ENCODE measurements around the gene SV2A. TPM values are rescaled to one million over a fixed set of nuclear protein-coding genes. Genes with fewer than 3 reads are reported as not detected.
"Not testable (repeated sequence)": the region's sequence is repeated elsewhere in the genome, so short reads cannot be mapped to it uniquely, and the experiment has no call there.

The SV2A gene
- total RNA-seq: 0.83 TPM
- long read RNA-seq: 0 reads

DNA sequence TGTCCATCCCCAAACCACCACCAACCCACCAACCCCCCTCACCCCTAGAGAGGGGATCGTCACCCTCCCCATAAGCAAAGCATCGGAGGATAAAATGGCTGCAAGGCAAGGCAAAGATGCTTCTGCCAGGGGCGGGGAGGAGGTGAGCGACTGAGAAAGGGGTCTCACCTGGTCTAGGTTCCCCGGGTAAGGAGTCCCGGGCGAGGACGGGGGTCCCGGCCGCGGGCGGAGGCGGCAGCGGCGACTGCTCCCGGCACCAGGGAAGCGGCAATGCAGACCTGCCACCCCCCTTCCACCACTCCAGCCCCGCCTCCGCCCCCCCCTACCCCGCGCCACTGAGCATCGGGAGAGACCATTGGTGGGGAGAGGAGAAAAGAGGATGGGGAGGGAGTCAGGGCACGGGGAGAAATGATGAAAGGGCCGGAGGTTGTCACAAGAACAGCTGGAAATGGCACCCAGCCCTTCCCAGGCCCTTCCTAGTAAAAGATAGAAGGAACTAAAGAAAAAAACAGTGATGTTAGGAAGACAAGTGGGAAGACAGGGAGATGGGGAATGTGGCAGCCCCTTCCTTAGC, at the start of gene SV2A:
Gene SV2A (minus strand): TSS at position 274 of the 574 bp plus-strand sequence. CDS start 4,004 bp downstream, outside the sequence.
- no peak for DNase-seq (ENCODE audit: low spot score)
- intact Hi-C loops (cut with DNase I): no loop called here

GRCh38 chr1:149967041-149967440, 49.4 kb upstream of the SV2A start:
- no peak for DNase-seq (ENCODE audit: low spot score)
- intact Hi-C loops (cut with DNase I): no loop called here

DNA sequence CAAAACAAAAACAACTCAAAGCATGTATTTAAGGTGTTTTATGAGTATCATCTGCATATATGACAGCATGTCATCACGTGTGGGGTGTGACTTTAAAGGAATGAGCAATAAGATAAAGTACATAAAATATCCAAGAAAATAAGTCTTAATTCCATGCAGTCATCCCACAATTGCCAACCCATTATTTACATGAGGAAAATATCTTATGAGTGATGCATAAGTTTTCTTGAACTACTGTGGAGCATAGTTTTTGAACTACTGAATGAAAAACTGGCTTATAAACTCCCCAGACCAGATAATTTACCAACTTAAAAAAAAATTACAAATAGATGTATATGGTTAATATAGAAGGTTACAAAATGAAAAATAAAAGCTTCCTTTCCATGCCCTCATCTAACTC, 48.8 kb upstream of the SV2A start:
- intact Hi-C loops (cut with DNase I): no loop called here
- DNase-seq (ENCODE audit: low spot score): no peak

DNA sequence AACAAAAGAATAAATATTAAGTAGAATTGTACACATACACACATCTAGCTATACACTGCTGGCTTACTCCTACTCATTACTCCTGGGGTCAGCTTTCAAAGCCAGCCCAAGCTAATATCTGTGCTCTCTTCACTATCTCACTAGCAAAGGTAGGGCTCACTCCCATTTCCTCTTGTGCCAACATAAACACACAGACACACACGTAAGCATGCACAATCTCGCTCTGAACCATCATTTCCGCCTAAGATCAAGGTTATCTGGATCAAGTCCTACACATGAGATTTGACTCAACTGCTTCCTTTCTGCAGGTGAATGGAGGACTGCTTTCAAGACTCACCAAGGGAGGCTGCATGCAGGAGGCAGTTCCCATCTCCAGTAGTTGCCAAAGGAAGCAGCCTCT, 47.8 kb upstream of the SV2A start:
- DNase-seq (ENCODE audit: low spot score): no peak
- intact Hi-C loops (cut with DNase I): no loop called here

GRCh38 chr1:149963358-149963757, 45.7 kb upstream of the SV2A start:
- intact Hi-C loops (cut with DNase I): loop anchor here (2.0 to 5.0 kb wide), 4 partner anchors 49 to 224 kb away; partner anchors contain the start of genes OTUD7B and VPS45
- DNase-seq (ENCODE audit: low spot score): no peak

DNA sequence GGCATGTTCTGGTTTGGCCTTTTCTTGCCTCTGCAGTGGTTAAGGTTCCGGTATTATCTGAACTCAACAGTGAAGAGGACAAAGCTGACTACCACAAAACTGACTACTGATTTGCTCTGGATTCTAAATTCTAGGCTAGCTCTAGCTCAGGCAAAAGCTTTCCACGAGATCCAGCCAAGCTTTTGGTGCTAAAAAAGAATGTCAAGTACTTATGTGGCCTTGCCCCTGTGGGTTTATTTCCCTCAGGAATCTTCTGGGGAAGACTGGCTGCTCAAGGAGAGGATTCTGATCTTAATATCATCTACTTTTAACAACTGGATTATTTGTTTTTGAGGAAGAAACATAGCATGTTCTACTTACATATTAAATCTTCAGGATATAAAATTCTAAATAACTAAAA, 45.1 kb upstream of the SV2A start:
- intact Hi-C loops (cut with DNase I): loop anchor here (1.0 to 5.0 kb wide), 5 partner anchors 50 to 225 kb away; partner anchors contain the start of genes OTUD7B and VPS45

GRCh38 chr1:149962039-149962647, 44.5 kb upstream of the SV2A start:
- DNase-seq (ENCODE audit: low spot score): no peak
- intact Hi-C loops (cut with DNase I): loop anchor here (1.0 to 5.0 kb wide), 5 partner anchors 50 to 225 kb away; partner anchors contain the start of genes OTUD7B and VPS45

More for the DNA sequence above, 45.1 kb upstream of the SV2A start:
- DNase-seq (ENCODE audit: low spot score): no peak

GRCh38 chr1:149957548-149957947, 39.9 kb upstream of the SV2A start:
- DNase-seq (ENCODE audit: low spot score); intact Hi-C loops (cut with DNase I): not testable (repeated sequence)

DNA sequence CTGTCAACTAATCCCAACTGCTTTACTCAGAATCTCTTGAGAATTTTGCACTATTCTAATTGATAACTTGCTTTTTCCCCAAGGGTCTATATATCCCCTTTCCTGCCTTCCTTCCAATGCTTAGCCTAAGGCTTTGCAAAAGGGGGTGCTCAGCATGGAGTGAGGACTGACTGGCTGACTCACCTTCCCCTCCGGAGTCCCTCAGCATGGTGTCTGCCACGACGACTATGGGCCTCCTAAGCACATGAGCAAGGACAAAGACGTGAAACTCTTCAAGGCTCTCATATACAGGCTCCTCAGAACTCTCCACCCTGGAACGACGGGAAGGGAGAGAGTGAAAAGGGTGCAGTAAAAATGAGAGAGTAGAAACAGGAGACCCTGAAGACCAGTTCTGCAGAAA, 32.3 kb upstream of the SV2A start:
- DNase-seq (ENCODE audit: low spot score): no peak
- intact Hi-C loops (cut with DNase I): no loop called here

DNA sequence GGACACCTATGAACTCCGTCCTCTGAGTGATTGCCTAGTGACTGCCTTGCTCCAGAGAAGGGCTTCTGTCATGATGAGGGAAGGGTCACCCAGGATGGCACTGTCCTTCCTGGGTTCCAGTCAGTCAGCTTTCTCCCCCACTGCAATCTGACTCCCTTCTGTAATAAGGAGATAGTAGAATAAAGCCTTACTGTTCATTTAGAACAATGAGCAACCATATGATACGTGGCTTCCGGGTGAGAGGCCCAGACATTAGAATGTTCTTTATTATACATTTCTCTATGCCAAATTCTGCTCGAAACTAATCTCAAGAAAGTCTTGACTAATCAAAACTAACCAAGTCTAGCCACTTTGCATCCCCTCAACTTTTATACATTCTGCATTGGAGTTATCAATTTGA, 27.6 kb upstream of the SV2A start:
- no peak for DNase-seq (ENCODE audit: low spot score)
- intact Hi-C loops (cut with DNase I): no loop called here

DNA sequence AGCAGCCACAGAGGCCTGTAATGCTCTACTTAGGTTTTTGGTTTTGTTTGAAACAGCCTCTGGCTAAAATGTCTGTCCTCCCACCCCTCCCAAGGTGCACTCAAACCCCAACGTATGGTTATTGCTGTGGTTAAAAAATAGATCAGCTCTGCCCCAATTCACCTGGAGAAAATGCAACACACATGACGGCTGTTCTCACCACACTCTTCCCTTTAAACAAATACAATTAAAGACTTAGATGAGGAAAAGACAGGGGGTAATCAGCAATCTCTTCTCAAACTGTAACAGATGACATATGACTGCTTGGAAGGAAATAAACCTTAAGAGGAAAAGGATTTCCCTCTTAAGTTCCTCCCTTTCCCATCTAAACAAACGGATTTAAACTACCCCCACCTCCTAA, 25.2 kb upstream of the SV2A start:
- no peak for DNase-seq (ENCODE audit: low spot score)
- intact Hi-C loops (cut with DNase I): no loop called here

- intact Hi-C loops (cut with DNase I): no loop called here
- no peak for DNase-seq (ENCODE audit: low spot score)
Measured at GRCh38 chr1:149942207-149942606, 24.6 kb upstream of the SV2A start.

DNA sequence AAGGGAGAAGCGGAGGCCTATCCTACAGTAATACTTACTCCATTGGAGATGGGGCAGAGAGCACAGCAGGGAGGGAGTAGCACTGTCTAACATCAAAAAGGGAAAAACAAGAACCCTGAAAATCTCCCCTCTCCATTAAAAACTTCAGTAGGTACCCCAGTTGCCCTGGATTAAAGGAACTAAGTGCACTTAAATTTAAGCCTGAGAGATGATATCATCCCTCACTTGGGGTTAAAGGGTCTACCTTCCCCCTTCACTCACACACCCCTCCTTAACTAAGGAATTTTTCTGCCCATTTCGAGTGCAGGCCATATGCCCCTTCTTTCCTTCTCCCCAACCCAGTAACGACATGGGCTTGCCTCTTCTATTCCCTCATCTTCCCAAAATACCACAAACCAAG, 22.8 kb upstream of the SV2A start:
- DNase-seq (ENCODE audit: low spot score): no peak
- intact Hi-C loops (cut with DNase I): no loop called here

GRCh38 chr1:149938668-149939003, 21.0 kb upstream of the SV2A start:
- DNase-seq (ENCODE audit: low spot score): not testable (repeated sequence)
- intact Hi-C loops (cut with DNase I): loop anchor here (1.0 kb wide), 1 partner anchor 50 kb away; no protein-coding TSS in a partner anchor

GRCh38 chr1:149937759-149938158, 20.1 kb upstream of the SV2A start:
- DNase-seq (ENCODE audit: low spot score): no peak
- intact Hi-C loops (cut with DNase I): no loop called here

DNA sequence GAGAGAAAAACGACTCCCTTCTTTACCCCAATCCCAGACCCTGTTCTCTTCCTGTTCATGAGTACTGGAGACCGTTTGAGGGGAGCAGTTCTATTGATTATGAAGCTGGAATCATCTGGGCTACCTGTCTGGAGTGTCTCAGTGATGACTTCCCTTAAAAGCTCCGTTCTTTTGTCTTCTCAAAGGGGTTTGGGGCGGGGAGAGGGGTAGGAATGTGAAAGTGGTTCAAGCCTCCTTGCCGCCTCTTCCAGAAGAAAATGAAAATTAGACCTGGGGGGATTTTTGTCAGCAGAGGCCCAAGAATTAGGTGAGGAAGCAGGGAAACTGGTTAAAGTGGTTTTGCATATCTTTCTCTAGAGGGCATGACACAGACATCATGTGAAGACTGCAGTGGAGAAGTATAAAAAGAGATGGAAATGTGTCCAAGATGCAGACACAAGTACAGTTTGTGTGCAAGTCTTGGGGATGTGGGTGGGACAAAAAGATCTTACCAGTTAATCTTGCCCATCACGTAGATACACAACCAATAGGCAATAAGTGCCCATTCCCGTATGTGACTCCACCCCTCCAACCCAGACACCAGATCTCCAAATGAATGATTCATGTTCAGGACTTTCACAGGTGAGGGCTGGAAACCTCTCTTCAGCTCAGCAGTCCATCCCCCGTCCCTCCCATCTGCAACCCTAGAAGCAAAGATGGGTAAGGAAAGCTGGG, 19.5 kb upstream of the SV2A start:
- intact Hi-C loops (cut with DNase I): no loop called here
- no peak for DNase-seq (ENCODE audit: low spot score)

GRCh38 chr1:149936170-149936991, 18.7 kb upstream of the SV2A start, which contains the start of gene MTMR11:
TSS of gene MTMR11 (minus strand) at chr1:149936879. CDS start at chr1:149936647, 232 bp downstream.
- intact Hi-C loops (cut with DNase I): no loop called here
- no peak for DNase-seq (ENCODE audit: low spot score)

GRCh38 chr1:149934356-149934755, 16.7 kb upstream of the SV2A start:
- DNase-seq (ENCODE audit: low spot score): no peak
- intact Hi-C loops (cut with DNase I): no loop called here

DNA sequence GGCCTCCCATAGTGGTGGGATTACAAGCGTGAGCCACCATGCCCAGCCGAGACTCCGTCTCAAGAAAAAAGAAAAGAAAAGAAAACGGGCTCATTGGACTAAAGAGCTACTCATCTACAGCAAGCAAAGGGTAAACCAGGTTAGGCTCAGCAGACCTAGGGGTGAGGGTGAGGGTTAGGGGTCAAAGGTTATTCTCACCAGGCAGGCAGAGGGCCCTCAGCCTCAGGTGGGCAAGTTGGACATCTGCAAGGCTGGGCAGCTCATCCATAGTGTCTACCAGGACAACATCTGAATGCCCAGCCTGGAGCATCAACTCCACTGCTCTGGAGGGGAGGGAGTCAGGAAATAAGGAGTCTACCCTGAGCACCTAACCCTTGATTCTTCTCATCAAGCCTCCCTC, 15.6 kb upstream of the SV2A start:
- intact Hi-C loops (cut with DNase I): no loop called here
- no peak for DNase-seq (ENCODE audit: low spot score)

- intact Hi-C loops (cut with DNase I): no loop called here
- DNase-seq (ENCODE audit: low spot score): no peak
Measured at GRCh38 chr1:149932474-149932873, 14.8 kb upstream of the SV2A start.
